AML-193 (cell line): ENCODE measurements around the gene OCSTAMP.
A peak's percentile ranks its signal among the peaks of the same experiment; 100 is the strongest.

Source experiments
- DNase-seq, 2 experiments: peaks; one replicate each; lab custom pipeline; 2025; lab: John Stamatoyannopoulos, UW

The OCSTAMP gene

DNA sequence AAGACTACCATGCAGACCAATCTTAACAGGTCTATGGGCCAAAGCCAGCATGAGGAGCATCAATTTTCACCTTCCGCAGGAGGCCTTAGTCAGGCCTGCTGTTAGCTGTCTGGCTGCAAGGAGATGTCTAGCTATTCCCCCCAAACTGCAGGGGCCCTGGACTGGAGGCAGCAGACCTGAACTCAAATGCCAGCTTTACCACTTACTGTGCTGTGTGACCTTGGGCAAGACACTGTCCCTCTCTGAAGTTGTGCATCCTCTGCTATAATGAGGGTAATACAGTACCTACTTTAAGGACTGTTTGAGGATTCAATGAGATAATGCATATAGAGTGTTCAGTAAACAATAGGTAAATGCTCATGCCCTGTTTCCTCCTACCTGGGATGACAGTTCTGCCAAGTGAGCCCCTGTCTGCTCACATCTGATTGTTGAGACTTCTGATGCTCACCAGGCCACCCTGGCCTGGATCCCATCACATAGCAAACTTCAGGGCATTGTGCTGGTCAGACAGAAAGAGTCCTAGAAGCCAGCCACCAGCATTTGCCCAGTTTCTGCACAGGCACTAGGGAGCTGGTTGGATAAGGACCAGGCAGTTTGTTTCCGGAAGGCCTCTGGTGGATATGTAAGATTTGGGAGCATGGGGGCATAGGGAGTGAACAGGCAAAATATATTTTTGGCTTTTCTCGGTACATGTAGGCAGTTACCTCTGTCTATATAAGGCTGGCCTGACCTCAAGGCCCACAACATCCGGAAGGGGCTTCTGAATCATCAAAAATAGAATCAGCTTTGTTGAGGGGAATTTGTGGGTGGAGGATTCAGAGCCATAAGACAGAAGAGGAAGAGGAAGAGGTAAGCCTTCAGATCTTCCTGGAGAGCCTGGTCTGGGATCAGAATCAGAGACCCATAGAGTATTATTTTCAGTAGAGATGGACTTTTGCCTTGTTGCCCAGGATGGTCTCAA lies 2.3 kb upstream of the OCSTAMP start:
- peak; percentile 32 to 46 for DNase-seq

DNA sequence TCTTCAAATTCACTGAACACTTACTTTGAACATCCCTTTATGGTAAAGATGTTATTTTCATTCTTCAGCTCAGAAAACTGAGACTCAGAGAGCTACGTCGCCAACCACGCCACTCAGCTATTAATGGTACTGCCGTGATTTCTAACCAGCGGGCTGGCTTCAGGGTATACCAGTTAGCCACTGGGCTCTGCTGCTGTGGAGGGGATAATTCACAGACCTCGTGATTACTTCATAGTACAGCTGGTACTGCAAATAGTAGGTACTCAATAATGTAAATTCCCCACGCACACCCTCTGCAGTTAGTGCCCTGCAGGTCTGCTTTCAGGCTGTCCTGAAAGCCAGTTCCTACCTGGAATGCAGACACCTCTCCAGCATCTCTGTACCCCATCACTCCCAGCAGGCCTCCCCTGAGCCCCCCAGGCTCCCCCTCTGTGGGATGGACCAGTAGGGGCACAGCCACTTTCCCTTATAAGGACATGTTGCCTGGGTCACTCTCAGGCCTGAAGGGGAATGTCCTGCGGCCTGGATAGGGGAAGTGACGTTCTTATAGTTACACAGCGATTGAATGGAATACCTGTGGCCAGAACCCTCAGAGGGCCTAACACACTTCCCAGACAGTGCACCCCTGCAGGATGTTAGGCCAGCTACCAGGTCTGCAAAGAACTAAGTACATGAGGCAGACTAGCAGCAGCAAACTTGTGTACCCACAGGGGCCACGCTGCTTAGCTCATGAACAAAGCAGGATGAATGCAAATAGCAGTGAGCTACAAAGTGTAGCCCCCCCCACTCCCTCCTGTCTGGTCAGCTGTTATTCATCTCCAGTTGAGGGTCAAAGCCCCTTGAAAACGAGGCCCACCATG lies 1.3 kb upstream of the OCSTAMP start:
- DNase-seq = no peak

DNA sequence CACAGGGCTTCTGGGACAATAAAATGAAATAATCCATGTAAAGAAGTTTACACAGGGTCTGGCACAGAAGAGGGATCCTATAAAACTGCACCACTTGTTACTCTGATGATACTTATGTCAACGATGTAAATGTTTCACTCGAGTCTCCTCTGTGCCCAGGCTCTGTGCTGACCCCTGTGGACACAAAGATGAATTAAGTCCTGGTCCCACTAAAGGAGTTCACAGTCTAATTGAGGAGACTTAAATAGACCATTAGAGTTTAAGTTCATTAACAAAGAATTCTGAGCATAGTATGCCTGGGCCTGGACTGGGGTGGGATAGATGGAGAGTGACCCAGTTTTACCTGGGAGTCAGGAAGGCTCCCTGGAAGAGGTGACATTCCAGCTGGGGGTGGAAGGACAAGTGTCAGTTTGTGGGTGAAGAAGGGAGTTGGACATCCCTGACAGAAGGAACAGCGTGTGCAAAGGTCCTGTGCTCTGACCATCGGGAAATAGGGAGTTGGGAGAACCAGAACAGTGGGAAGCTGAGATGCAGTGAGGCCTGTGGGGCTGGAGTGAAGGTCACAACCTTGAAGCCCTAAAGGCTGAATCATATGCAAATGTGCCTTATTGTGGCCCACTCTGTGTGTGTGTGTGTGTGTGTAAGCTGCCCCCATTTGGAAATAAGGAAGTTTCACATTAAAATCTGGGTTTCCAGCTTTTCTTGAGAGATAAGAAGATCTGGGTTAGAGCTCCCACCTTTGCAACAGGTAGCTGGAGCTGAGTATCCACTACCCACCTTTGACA lies 1.1 kb downstream of the OCSTAMP start:
- DNase-seq = peak in 1 of 2 experiments; percentile 7

DNA sequence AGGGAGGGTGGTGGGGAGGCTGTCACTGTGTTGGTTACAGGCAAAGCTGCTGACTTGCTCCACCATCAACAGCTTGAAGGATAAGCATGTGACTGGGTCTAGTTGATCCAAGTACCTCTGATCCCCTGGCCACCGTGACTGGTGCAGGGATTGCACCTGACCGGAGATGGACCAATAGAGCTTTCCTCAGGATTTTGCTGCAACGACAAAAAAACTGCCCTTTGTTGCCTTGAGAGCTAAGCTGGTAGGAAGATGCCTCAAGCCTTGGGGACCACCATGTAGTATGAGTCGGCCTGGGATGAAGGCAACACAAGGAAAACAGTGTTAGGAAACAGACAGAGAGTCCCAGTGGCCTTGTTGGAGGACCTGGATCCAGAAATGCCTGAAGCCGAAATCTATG lies 1.8 kb downstream of the OCSTAMP start:
- no peak for DNase-seq

DNA sequence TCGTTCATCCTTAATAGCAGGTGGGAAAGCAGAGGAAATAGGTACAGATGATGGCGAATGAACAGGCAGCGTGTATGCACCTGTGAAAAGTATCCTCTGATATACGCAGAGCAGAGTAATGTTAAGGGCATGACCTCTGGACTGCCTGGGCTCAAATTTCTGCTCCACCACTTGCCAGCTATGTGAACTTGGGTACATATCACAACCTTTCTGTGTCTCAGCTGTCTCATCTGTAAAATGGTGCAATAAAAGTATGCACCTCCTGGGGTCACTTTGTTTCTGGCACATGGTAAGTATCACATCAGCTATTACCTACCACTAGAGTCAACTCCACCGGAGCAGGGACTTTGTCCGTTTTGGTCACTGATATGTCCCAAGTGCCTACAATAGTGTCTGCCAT lies 2.5 kb downstream of the OCSTAMP start:
- no peak for DNase-seq

DNA sequence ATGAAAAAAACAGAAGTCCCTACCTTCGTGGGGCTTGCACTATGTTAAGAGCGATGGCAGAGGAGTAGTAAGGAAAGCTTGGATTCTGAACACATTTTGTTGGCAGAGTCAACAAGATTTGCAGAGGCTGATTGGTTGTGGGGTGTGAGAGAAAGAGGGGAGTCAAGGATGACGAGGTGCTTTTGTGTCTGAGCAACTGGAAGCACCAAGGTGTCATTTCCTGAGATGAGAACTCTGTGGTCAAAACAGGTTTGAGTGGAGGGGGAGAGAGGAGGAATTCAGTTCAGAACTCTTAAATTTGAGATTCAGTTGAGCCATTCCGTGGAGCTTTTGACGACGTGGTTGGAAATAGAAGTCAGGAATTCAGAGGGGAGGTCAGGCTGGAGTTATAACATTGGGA lies 3.5 kb downstream of the OCSTAMP start:
- no peak for DNase-seq

DNA sequence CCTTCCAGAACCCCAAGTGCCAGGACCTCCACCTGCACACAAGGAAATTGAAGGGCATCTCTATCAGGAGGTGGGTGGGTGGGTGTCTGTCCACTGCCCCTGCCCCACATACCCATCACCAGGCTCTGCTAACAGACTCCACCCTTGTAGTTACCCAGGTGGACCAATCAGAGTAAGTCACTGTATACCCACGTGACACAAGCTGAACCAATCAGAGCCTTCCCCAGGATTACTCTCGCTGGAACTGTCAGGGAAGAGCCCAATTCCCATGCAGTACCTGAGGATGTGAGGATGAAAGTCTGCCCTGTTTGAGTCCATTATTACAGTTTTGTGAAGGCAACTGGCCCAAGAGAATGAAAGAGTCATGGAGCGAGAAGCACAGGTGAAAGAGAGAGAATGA lies 4.2 kb downstream of the OCSTAMP start:
- DNase-seq = no peak

DNA sequence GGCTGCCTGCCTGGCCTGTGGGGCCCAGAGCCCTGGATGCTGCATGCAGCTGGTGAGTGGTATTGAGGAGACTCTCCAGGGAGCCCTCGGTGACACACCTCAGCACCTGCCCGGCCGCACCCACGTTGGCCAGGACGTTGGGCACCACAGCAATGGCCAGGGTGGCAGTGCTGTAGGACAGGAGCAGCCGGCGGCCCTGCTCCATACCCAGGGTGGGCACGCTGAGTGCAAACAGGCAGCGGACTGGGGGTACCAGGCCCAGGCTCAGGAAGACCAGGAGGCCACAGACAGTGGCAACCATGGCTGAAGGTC lies 4.7 kb downstream of the OCSTAMP start:
- DNase-seq = no peak

DNA sequence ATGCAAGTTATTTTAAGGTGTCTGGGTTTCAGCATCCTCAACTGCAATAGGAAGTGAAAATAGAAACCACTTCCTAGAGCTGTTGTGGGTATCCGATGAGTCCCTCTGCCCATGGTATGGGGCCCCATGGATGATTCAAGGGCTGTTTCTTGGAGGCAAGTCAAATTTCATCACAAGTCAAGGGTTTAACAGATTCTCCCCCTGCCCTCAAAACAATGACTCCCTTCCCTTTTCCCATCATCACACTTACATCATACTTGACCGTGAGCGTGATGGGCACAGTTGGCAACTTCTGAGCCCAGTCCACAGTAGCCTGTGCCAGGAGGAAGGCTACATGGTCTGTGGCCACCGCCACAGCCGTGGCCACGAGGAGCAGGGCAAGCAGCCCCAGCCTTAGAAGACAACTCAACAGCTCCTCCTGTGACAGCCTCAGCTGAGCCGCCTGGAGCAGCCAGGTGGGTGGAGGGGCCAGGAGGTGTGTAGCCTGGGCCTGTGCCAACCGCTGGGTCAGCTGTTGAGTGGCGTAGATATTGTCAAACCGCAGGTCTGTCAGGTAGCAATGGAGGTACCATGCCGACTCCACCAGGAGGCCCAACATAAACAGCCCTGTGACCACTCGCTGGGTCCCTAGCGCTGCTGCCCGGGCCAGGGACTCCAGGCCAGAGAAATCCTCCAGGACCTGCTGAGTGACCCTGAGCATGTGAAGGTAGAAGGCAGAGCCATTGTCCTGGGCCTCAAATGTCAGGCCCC lies 5.2 kb downstream of the OCSTAMP start:
- peak; percentile 93 to 95 for DNase-seq

DNA sequence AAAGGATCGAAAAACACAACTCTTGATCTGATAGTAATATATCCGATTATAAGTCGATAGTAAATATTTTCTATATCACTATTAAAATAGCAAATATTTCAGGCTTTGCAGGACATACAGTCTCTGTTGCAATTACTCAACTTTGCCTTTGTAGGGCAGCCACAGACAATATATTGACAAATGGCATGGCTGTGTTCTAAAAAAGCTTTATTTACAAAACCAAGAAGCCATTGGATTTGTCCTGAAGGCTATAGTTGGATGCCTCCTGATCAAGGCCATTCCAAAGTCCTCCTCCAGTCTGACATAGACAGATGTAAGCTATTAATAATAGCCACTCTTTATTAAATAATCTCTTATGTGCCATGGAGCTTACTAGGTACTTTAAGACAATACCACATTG lies 5.9 kb downstream of the OCSTAMP start:
- peak in 1 of 2 experiments; percentile 45 for DNase-seq

DNA sequence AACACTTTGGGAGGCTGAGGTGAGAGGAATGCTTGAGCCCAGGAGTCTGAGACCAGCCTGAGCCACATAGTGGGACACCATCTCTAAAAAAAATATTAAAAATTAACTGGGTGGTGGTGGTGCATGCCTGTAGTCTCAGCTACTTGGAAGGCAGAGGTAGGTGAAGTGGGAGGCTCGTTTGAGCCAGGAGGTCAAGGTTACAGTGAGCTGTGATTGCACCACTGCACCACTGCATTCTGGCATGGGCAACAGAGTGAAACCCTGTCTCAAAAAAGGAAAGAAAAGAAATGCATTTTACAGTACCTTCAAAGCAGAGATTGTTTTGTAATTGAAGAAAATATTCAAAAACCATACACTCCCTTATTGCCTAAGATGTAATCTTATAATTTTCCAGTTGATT lies 6.5 kb downstream of the OCSTAMP start:
- DNase-seq = no peak

DNA sequence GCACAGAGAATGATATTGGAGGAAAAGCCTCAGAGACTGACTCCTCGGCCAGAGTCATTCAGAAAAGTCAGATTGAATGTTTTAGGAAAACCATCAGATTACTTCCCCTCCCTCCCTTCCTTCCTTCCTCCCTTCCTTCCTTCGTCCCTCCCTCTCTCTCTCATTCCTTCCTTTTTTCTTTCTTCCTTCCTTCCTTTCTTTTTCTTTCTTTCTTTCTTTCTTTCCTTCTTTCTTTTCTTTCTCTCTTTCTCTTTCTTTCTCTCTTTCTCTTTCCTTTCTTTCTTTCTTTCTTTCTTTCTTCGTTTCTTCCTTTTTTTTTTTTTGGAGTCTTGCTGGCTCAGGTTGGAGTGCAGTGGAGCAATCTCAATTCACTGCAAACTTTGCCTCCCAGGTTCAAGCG lies 7.4 kb downstream of the OCSTAMP start:
- no peak for DNase-seq

DNA sequence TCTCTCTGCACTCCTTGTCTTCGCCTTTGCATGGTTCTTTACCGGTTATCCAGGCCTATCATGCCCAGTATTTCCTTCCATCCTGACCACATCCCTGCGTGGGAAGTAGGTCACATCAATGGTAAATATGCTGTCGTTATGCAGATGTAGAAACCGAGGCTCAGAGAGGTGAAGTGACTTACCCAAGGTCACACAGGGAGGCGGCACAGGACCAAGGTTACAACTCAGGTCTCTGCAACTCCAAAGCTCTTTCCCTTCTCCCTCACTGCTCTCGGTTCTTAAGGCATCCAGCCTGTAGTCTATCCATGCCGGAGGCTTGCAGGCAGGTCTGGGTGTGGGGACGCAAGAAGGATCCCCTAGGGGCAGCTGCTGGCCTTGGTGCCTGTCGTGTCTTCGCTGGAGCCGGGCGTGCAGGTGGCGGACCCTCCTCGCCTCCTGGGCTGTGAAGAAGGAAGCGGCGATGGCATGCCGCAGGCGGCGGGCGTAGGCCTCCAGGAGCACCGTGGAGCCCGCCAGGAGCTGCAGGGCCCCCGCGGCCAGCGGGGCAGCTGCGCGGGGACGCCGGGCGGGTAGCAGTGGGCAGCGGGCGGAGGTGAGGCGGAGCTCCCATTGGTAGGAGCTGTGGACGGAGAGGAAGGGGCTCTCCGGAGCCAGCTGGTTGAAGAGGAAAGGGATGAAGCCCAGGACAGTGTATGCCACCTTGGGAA lies 9.1 kb downstream of the OCSTAMP start:
- DNase-seq = no peak

DNA sequence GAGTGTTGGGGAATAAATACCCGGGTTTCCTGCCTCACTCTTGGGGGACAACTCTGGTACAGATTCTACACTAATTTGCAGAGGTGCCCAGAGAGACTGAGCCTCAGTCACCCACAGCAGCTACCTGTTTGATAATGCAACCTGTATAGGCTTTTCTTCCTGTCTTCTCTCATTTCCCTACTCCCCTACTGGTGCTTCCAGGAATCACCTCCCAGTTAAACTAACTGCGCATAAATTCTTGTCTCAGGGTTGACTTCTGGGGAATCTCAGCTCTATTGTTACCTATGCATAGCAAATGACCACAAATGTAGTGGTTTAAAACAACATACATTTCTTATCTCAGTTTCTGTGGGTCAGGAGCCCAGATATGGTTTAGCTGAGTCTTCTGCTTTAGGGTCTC lies 11.3 kb downstream of the OCSTAMP start:
- DNase-seq = no peak

DNA sequence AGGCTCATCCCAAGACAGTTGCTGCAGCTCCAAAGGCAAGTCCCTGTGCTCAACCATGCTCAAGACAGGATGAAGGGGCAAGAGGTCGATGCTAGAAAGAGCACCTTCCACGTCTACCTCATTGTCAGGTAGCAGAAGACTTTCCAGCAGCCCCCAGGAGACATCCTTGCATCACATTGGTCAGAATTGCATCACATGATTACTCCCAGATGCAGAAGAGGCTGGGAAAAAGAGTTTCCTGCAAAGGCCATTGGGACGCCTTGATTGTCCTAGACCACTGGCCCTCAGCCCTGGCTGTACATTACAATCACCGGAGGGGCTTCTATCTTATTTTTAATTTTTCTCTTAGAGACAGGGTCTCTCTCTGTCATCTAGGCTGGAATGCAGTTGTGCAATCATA lies 19.8 kb downstream of the OCSTAMP start:
- DNase-seq = no peak

DNA sequence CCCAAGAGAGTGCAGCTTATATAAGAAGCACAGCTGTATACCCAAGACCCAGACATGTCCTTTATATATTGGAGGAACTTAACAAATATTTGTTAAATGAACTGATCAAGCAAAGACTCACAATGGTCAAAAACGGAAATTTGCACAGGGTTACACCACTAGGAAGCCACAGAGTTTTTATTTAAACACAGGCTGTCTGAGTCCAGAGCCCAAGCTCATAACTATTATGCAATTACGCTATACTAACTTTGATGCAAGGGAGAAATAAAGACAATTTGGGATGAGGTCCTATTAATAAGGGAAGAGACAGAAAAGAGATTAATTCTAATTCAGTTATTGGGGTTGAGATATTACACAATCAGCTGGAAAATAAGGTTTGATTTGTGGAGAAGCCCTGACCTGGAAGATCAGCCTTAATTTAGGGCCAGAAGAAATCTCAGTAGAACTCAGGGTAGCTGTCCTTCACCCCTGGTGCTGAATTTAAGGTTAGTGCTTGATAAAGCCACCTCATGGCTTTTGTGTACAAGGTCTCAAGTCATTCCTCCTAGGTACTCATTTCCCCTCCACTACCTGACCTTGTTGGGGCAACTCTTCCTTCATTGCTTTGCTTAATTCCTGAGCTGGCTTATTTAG lies 26.6 kb downstream of the OCSTAMP start:
- peak; percentile 2 to 3 for DNase-seq

DNA sequence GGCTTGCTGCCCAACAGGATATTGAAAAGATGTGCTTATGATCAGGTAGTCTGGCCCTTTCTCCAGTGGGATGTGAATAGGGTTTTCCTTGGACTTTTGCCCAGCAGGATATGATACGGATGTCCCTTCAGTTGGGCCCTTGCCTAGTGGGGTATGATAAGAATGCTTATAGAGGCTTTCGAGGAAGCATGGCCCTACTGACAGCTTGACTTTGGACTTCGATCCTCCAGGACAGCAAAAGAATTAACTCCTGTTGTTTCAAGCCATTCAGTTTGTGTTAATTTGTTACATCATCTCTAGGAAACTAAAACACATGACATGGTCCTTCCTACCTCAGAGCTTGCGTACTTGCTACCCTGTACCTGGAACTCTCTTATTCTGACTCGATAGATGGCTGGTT lies 27.3 kb downstream of the OCSTAMP start:
- no peak for DNase-seq

DNA sequence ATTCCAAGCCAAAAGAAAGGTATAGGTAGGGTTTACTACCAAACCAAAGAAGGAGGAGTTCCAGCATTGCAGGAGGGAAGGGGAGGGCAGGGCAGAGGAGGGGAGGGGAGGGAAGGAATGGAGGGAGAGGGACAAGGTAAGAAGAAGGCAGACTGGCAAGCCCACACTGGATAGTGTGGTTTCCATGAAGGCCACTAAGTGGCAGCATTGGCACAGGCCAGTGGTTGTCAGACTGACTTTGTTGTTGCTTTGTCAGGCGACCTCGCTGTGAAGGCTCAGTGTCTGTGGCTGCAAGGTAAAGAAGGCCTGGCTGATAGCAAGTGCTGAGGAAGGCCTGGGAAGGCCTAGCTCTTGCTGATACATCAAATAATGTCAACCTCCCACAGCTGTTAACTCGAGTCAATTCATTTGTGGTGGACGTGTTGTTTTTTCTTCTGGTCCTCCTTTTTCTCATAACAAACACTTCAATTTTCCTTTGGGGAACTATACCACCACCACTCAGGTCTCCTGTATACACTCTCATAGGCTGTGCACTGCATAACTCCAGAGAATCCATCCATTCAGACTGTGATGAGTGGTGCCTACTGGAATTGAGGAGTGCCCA lies 29.4 kb downstream of the OCSTAMP start:
- DNase-seq = peak; percentile 35 to 41

DNA sequence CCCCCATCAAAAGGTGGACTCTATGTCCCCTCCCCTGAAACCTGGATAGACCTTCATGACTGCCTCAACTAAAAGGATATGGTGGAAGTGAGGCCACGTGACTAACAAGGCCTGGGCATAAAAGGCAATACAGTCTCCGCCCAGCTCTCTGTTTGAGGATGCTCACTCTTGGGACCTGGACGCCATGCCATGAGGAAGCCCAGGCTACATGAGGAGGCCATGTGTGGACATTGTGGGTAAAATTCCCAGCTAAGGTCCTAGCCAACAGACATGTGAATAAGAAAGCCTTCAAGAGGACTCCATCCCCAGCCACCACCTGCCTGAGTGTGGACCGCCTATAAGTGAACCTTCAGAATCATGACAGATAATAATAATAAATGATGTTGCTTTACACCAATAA lies 29.9 kb downstream of the OCSTAMP start:
- DNase-seq = no peak

DNA sequence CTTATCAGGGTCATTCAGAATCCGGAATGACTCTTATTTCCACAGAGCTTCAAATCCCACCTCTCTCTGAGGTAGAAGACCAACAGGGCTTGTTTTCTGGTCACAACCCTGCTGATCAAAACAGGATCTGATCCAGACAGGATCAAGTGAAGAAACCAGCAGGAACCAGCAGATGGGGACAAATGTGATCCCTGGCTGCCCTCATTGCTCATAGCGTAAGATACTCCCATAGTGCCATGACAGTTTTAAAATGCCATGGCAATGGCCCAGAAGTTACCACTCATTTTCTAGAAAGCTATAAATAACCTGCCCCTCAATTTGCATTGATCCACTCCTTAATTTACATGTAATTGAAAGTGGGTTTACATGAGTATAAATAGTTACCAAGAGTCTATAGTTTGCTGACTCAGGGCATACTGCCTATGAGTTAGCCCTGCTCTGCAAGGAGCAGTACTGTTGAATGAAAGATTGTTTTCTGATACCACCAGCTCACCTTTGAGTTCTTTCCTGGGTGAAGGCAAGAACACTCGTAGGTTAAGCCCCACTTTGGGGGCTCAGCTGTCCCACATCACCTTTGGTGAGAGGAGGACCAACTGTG lies 30.9 kb downstream of the OCSTAMP start:
- no peak for DNase-seq
